ENCODE results near the gene ATP8A2. TPM values are rescaled to one million over a fixed set of nuclear protein-coding genes. Genes with fewer than 3 reads are reported as not detected.

ATP8A2 gene
- total RNA-seq, 2 donors from 2014 or later: 0.23 to 6.1 TPM

GRCh38 chr13:25982907-25983306, 611.1 kb downstream of the ATP8A2 start:
- DNase-seq (ENCODE audit: low spot score): no peak
- intact Hi-C loops (cut with DNase I): no loop called here
- Histone ChIP-seq H3K4me3 (no peak overlapping the region), H3K27ac (no peak overlapping the region), H3K9me3 (no peaks in the 10 kb centered on the region), H3K36me3 (no peaks in the 10 kb centered on the region), H3K4me1 (replicated peaks) (no peaks in the 10 kb centered on the region), H3K27me3 (replicated peaks; ENCODE audit: insufficient read depth) (no peaks in the 10 kb centered on the region)
- no peak for TF ChIP-seq CTCF (IDR thresholded peaks at IDR 0.05)
- TF ChIP-seq POLR2AphosphoS5 (IDR thresholded peaks at IDR 0.05): no peak

GRCh38 chr13:25987987-25988386, 616.2 kb downstream of the ATP8A2 start:
- 90% methylated on average over 8 of the region's 8 CpGs for WGBS
- no peak overlapping the region for H3K27ac ChIP-seq
- DNase-seq (ENCODE audit: low spot score): no peak
- no peaks in the 10 kb centered on the region for H3K9me3 ChIP-seq
- intact Hi-C loops (cut with DNase I): no loop called here
- no peak for TF ChIP-seq POLR2AphosphoS5 (IDR thresholded peaks at IDR 0.05)
- TF ChIP-seq POLR2A (IDR thresholded peaks at IDR 0.05): no peak
- no peak for TF ChIP-seq CTCF (IDR thresholded peaks at IDR 0.05)
- H3K4me3 ChIP-seq: no peak overlapping the region
- no peaks in the 10 kb centered on the region for H3K27me3 ChIP-seq (replicated peaks; ENCODE audit: insufficient read depth)
- no peaks in the 10 kb centered on the region for H3K4me1 ChIP-seq (replicated peaks)
- no peaks in the 10 kb centered on the region for H3K36me3 ChIP-seq

GRCh38 chr13:25988661-25989060, 616.9 kb downstream of the ATP8A2 start:
- 18% methylated on average over 3 of the region's 3 CpGs for WGBS
- intact Hi-C loops (cut with DNase I): no loop called here
- DNase-seq (ENCODE audit: low spot score): no peak

GRCh38 chr13:25990801-25991200, 619.0 kb downstream of the ATP8A2 start:
- H3K9me3 ChIP-seq: no peaks in the 10 kb centered on the region
- H3K36me3 ChIP-seq: no peaks in the 10 kb centered on the region
- TF ChIP-seq CTCF (IDR thresholded peaks at IDR 0.05) (no peak), POLR2A (IDR thresholded peaks at IDR 0.05) (no peak), POLR2AphosphoS5 (IDR thresholded peaks at IDR 0.05) (no peak)
- H3K27me3 ChIP-seq (replicated peaks; ENCODE audit: insufficient read depth): no peaks in the 10 kb centered on the region
- DNase-seq (ENCODE audit: low spot score): no peak
- 45% methylated on average over 10 of the region's 10 CpGs for WGBS
- no peak overlapping the region for H3K4me3 ChIP-seq
- intact Hi-C loops (cut with DNase I): no loop called here
- no peaks in the 10 kb centered on the region for H3K4me1 ChIP-seq (replicated peaks)
- H3K27ac ChIP-seq: no peak overlapping the region

More at GRCh38 chr13:25988661-25989060, 616.9 kb downstream of the ATP8A2 start:
- Histone ChIP-seq H3K27me3 (replicated peaks; ENCODE audit: insufficient read depth) (no peaks in the 10 kb centered on the region), H3K9me3 (no peaks in the 10 kb centered on the region), H3K4me3 (no peak overlapping the region), H3K4me1 (replicated peaks) (no peaks in the 10 kb centered on the region), H3K36me3 (no peaks in the 10 kb centered on the region), H3K27ac (no peak overlapping the region)
- TF ChIP-seq POLR2AphosphoS5 (IDR thresholded peaks at IDR 0.05): no peak
- no peak for TF ChIP-seq POLR2A (IDR thresholded peaks at IDR 0.05)
- no peak for TF ChIP-seq CTCF (IDR thresholded peaks at IDR 0.05)

GRCh38 chr13:25992076-25992475, 620.3 kb downstream of the ATP8A2 start:
- 41% methylated on average over 1 of the region's 1 CpG for WGBS
- no peaks in the 10 kb centered on the region for H3K9me3 ChIP-seq
- TF ChIP-seq POLR2AphosphoS5 (IDR thresholded peaks at IDR 0.05) (no peak), CTCF (IDR thresholded peaks at IDR 0.05) (no peak), POLR2A (IDR thresholded peaks at IDR 0.05) (no peak)
- intact Hi-C loops (cut with DNase I): no loop called here
- no peak overlapping the region for H3K4me3 ChIP-seq
- no peaks in the 10 kb centered on the region for H3K4me1 ChIP-seq (replicated peaks)
- DNase-seq (ENCODE audit: low spot score): no peak
- H3K27ac ChIP-seq: no peak overlapping the region
- H3K27me3 ChIP-seq (replicated peaks; ENCODE audit: insufficient read depth): no peaks in the 10 kb centered on the region
- no peaks in the 10 kb centered on the region for H3K36me3 ChIP-seq
